B cell (primary cell): ENCODE results near the gene GPT2. TPM values are rescaled to one million over a fixed set of nuclear protein-coding genes. Genes with fewer than 3 reads are reported as not detected.

Experiments
- ATAC-seq: fragments of 200-7000 bp; cut with Tn5 transposase; one replicate; pipeline ENCODE4 v1.10.0; 2021; ENCODE audit warnings: low read depth, mild to moderate bottlenecking, moderate number of reproducible peaks, moderate library complexity
- CTCF ChIA-PET: fragments of 350-600 bp; sonication (Branson Sonifier 250); formaldehyde crosslinking; loops from one replicate; lab custom pipeline; 2021; ENCODE audit warnings: antibody characterized with exemption, inconsistent platforms; lab: Charles Lee
- POLR2A ChIA-PET: fragments of 350-600 bp; sonication (Branson Sonifier 250); formaldehyde crosslinking; loops from one replicate; lab custom pipeline; 2021; ENCODE audit warnings: antibody characterized with exemption; lab: Charles Lee
- DNase-seq: peaks from one replicate; pipeline ENCODE4 v3.0.0; 2013
- H2AFZ ChIP-seq: 2 replicates; pipeline ENCODE4 v1.6.1; 2012; ENCODE audit warnings: mild to moderate bottlenecking, low read depth, low read length; ENCODE audit not compliant: insufficient read depth, poor library complexity, severe bottlenecking
- H3K27ac ChIP-seq, 2 donors: 1 replicate in 1 of 2; 2 replicates in 1 of 2; pipeline ENCODE4 v1.5.1; 2012 to 2013; ENCODE audit warnings: low read length in 2 of 2, mild to moderate bottlenecking in 2 of 2, moderate library complexity in 1 of 2
- H3K27me3 ChIP-seq, 4 experiments: fragments of 200-600 bp in 1 of 4; sonication (generic) in 1 of 4; replicated peaks in 1 of 4; 1 replicate in 2 of 4; 2 replicates in 2 of 4; pipeline versions ENCODE4 v1.6.1 to v1.7.0; 2013 to 2016; ENCODE audit warnings: low read length in 3 of 4, mild to moderate bottlenecking in 2 of 4, mixed read lengths in 1 of 4, moderate library complexity in 1 of 4; ENCODE audit not compliant: insufficient read depth in 4 of 4, control insufficient read depth in 3 of 4; ENCODE audit errors: control extremely low read depth in 1 of 4
- H3K36me3 ChIP-seq, 2 experiments: replicated peaks in 1 of 2; 1 replicate in 1 of 2; 2 replicates in 1 of 2; pipeline versions ENCODE4 v1.6.1 to v1.7.1; 2013; ENCODE audit warnings: low read length in 1 of 2; ENCODE audit not compliant: insufficient read depth in 2 of 2, control insufficient read depth in 1 of 2; ENCODE audit errors: control extremely low read depth in 1 of 2, extremely low read depth in 1 of 2
- H3K4me1 ChIP-seq, 2 donors: fragments of 200-600 bp in 1 of 2; sonication (generic) in 1 of 2; 1 replicate in 1 of 2; 2 replicates in 1 of 2; pipeline versions ENCODE4 v1.5.1 to v1.6.1; 2013 to 2017; ENCODE audit warnings: low read length in 2 of 2; ENCODE audit not compliant: control insufficient read depth in 2 of 2, insufficient read depth in 2 of 2
- H3K4me2 ChIP-seq: replicated peaks from 2 replicates; pipeline ENCODE3; 2012; ENCODE audit warnings: mild to moderate bottlenecking, low read depth, low read length; ENCODE audit not compliant: poor library complexity, severe bottlenecking
- H3K4me3 ChIP-seq, 5 experiments: fragments of 200-600 bp in 1 of 5; sonication (generic) in 1 of 5; 1 replicate in 3 of 5; 2 replicates in 2 of 5; pipeline versions ENCODE4 v1.5.1 to v1.7.0; 2011 to 2016; ENCODE audit warnings: low read length in 4 of 5, mild to moderate bottlenecking in 4 of 5, low read depth in 2 of 5, control low read depth in 1 of 5, moderate library complexity in 1 of 5; ENCODE audit not compliant: insufficient read depth in 1 of 5; ENCODE audit errors: control extremely low read depth in 1 of 5, extremely low read depth in 1 of 5
- H3K79me2 ChIP-seq: fragments of 200-600 bp; sonication (generic); one replicate; pipeline ENCODE4 v1.6.0; 2016; ENCODE audit warnings: low read length; ENCODE audit not compliant: control insufficient read depth, insufficient read depth
- H3K9ac ChIP-seq: fragments of 200-600 bp; sonication (generic); 2 replicates; pipeline ENCODE4 v1.6.1; 2017; ENCODE audit warnings: mild to moderate bottlenecking, low read length, moderate library complexity
- H3K9me3 ChIP-seq, 3 donors: one replicate each; pipeline versions ENCODE4 v1.6.1 to v1.7.1; 2013; ENCODE audit warnings: low read length in 2 of 3; ENCODE audit not compliant: control insufficient read depth in 2 of 3, insufficient read depth in 1 of 3; ENCODE audit errors: control extremely low read depth in 1 of 3
- H4K20me1 ChIP-seq: 2 replicates; pipeline ENCODE4 v1.6.0; 2012; ENCODE audit warnings: mild to moderate bottlenecking, low read length; ENCODE audit not compliant: insufficient read depth, control insufficient read depth, poor library complexity, severe bottlenecking
- H3K27ac Mint-ChIP-seq: one replicate; pipeline ENCODE4 v1.8.0; 2021; ENCODE audit warnings: mixed read lengths
- H3K27me3 Mint-ChIP-seq: one replicate; pipeline ENCODE4 v1.8.0; 2021; ENCODE audit warnings: mixed read lengths
- H3K4me1 Mint-ChIP-seq: one replicate; pipeline ENCODE4 v1.8.0; 2021; ENCODE audit warnings: mixed read lengths
- H3K4me3 Mint-ChIP-seq: one replicate; pipeline ENCODE4 v1.8.0; 2021; ENCODE audit warnings: mixed read lengths
- H3K9me3 Mint-ChIP-seq: one replicate; pipeline ENCODE4 v1.8.0; 2022; ENCODE audit warnings: mixed read lengths; ENCODE audit not compliant: insufficient read depth
- EZH2 ChIP-seq: IDR thresholded peaks from 2 replicates; pipeline ENCODE4 v1.6.1; 2012; ENCODE audit warnings: borderline replicate concordance, low read depth, mild to moderate bottlenecking, moderate library complexity, low read length; ENCODE audit not compliant: insufficient read depth, poor library complexity, severe bottlenecking
- WGBS: methylation state at CpG from one replicate; pipeline ENCODE4 v1.1.5; 2013; ENCODE audit warnings: missing lambda C conversion rate; ENCODE audit not compliant: insufficient coverage; 5-methylcytosine and 5-hydroxymethylcytosine counted together
- intact Hi-C: fragments of 100-400 bp; cut with micrococcal nuclease; formaldehyde crosslinking; loops from one replicate; pipeline ENCODE4 v1.10.0; 2022
- polyA plus RNA-seq: library from polyadenylated mRNA; depleted of rRNA; stranded (reverse); fragments of >200 nt; gene quantifications from 2 replicates; pipeline ENCODE4 v1.2.3, GENCODE V29; 2012
- total RNA-seq, 2 donors: library from RNA; stranded (reverse); fragments of 120-200 nt in 1 of 2; gene quantifications; 1 replicate in 1 of 2; 2 replicates in 1 of 2; pipeline versions ENCODE4 v1.2.3 to v1.2.4, GENCODE V29; 2013 to 2022
- TF ChIP-seq, protein P1 (sequence below): fragments of 200-600 bp; IDR thresholded peaks from one replicate; pipeline ENCODE4 v1.8.0; 2022; ENCODE audit warnings: antibody characterized with exemption, mild to moderate bottlenecking

Gene GPT2
- total and polyA plus RNA-seq, 2 donors (not counting 1 experiment from before 2014, with no cell fraction given), result 6.8 to 9.9 TPM

DNA sequence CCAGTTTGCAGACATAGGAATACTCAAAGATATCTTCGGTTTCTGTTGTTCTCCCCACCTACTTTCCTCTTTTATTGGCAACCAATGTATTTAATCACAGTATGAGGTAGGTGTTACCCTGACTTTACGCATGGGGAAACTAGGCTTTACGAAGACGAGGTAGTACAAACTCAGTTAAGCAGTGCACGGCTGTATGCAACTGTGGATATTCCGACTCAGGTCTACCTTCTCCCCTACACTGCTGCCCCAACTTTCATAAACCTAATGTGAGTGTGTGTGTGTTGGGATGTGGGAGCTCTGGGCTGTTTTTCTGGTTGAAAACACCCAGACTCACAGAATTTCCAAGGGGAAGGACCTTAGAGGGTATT, 1.2 kb upstream of the GPT2 start:
- H2AFZ ChIP-seq, result peak overlapping the region; percentile 85

DNA sequence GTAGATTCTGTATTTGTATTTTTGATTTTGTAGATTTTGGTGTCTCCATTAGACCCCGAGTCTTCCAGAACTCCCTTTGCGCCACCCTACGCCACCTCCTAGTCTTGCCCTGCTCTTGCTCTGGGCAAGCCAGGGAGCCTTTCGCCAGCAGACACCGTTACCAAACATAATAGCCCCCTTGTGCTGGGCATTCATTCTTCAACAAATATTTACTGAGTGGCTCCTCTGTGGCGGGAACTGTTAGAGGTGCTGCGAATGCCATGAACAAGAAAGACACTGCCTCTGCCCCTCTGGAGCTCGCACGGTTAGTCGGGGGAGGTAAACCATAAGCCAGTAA, 841 bp upstream of the GPT2 start:
- Histone ChIP-seq H3K9ac (peak overlapping the region; percentile 72), H3K4me1 (peaks cover 9 to 11% of the 10 kb centered on the region in 2 donors), H3K36me3 (no peaks in the 10 kb centered on the region), H3K27me3 (peaks cover 0 to 5% (median 2%) of the 10 kb centered on the region in 4 experiments), H3K4me3 (peak overlapping the region in 4 of 5 experiments; percentile 70 to 84 (median 76)), H2AFZ (peak overlapping the region; percentile 85), H4K20me1 (no peaks in the 10 kb centered on the region), H3K79me2 (no peaks in the 10 kb centered on the region), H3K4me2 (peak overlapping the region; percentile 94), H3K27ac (no peak overlapping the region), H3K9me3 (no peaks in the 10 kb centered on the region)
- no peak for ATAC-seq
- intact Hi-C loops, result no loop called here
- Mint-ChIP-seq H3K27ac (peak overlapping the region; percentile 67), H3K4me3 (peak overlapping the region; percentile 89), H3K4me1 (peaks cover 18% of the 10 kb centered on the region), H3K27me3 (no peaks in the 10 kb centered on the region), H3K9me3 (no peaks in the 10 kb centered on the region)
- DNase-seq, result no peak
- ChIA-PET CTCF (interaction anchor here (1.0 to 6.1 kb wide), 8 partner anchors 26 to 210 kb away, joined by 3 to 45 read pairs (median 4); no protein-coding TSS in a partner anchor), POLR2A (interaction anchor here (0.7 to 1.9 kb wide), 4 partner anchors 10 to 91 kb away, joined by 3 to 4 read pairs (median 3); partner anchors contain the start of gene DNAJA2)
- no peak for TF ChIP-seq EZH2
- TF ChIP-seq, protein P1, sequence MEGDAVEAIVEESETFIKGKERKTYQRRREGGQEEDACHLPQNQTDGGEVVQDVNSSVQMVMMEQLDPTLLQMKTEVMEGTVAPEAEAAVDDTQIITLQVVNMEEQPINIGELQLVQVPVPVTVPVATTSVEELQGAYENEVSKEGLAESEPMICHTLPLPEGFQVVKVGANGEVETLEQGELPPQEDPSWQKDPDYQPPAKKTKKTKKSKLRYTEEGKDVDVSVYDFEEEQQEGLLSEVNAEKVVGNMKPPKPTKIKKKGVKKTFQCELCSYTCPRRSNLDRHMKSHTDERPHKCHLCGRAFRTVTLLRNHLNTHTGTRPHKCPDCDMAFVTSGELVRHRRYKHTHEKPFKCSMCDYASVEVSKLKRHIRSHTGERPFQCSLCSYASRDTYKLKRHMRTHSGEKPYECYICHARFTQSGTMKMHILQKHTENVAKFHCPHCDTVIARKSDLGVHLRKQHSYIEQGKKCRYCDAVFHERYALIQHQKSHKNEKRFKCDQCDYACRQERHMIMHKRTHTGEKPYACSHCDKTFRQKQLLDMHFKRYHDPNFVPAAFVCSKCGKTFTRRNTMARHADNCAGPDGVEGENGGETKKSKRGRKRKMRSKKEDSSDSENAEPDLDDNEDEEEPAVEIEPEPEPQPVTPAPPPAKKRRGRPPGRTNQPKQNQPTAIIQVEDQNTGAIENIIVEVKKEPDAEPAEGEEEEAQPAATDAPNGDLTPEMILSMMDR, result no peak
- WGBS, result 18% methylated on average over 7 of the region's 10 CpGs

More for the DNA sequence above, 1.2 kb upstream of the GPT2 start:
- peaks cover 0 to 5% (median 2%) of the 10 kb centered on the region in 4 experiments for H3K27me3 ChIP-seq
- Mint-ChIP-seq H3K4me1 (peaks cover 18% of the 10 kb centered on the region), H3K27ac (no peak overlapping the region), H3K4me3 (peak overlapping the region; percentile 89), H3K9me3 (no peaks in the 10 kb centered on the region), H3K27me3 (no peaks in the 10 kb centered on the region)
- ATAC-seq (no peak), DNase-seq (no peak)
- no peaks in the 10 kb centered on the region for H3K79me2 ChIP-seq
- peak overlapping the region; percentile 94 for H3K4me2 ChIP-seq
- intact Hi-C loops, result no loop called here
- H3K9ac ChIP-seq, result no peak overlapping the region
- no peak for TF ChIP-seq EZH2
- TF ChIP-seq, protein P1, result no peak
- ChIA-PET CTCF (interaction anchor here (1.2 to 6.1 kb wide), 5 partner anchors 26 to 47 kb away, joined by 3 to 45 read pairs (median 7); no protein-coding TSS in a partner anchor), POLR2A (interaction anchor here (1.4 kb wide), 1 partner anchor 10 kb away, joined by 3 read pairs; no protein-coding TSS in a partner anchor)
- H3K9me3 ChIP-seq, result no peaks in the 10 kb centered on the region
- no peaks in the 10 kb centered on the region for H4K20me1 ChIP-seq
- H3K36me3 ChIP-seq, result no peaks in the 10 kb centered on the region
- no peak overlapping the region for H3K27ac ChIP-seq
- H3K4me3 ChIP-seq, result no peak overlapping the region
- H3K4me1 ChIP-seq, result peaks cover 9 to 11% of the 10 kb centered on the region in 2 donors
- no CpG with 5 or more reads among the region's 6 CpGs for WGBS
